Epithelial cell of proximal tubule (primary cell): ENCODE measurements around the gene SEMA4F. TPM values are rescaled to one million over a fixed set of nuclear protein-coding genes. Genes with fewer than 3 reads are reported as not detected.

Source experiments
- DNase-seq: peaks from one replicate; pipeline ENCODE4 v3.0.0-alpha.2; 2011; ENCODE audit warnings: low read depth
- H3K4me3 ChIP-seq: 2 replicates; pipeline ENCODE4 v1.5.1; 2011; ENCODE audit warnings: low read depth, mild to moderate bottlenecking, low read length
- CTCF ChIP-seq: conservative IDR thresholded peaks from 2 replicates; pipeline ENCODE4 v1.5.1; 2012; ENCODE audit warnings: low read depth, mild to moderate bottlenecking, low read length
- total RNA-seq: library from RNA; depleted of rRNA; stranded (reverse); fragments of >200 nt; gene quantifications from 2 replicates; pipeline ENCODE4 v1.2.3, GENCODE V29; 2015

Gene SEMA4F
- total RNA-seq, 1 donor from 2014 or later, result 13.8 TPM

DNA sequence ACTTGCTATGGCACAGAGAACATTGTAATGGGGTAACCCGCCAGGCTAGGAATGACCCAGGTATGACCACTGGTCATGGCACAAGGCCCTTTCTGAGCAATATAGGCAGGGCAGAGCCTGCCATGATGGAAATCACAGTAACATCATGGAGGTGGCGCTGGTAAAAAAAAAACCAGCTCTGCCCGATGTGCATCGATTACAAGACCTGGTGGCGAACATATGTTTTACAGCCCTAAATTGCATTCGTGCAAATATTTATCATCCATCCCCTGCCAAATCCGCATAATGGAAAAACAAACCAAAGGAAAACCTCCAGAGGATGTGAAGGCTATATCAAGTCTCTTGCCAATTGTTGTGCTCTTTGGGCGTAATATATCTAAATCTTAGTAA lies 60.6 kb downstream of the SEMA4F start:
- no peak for TF ChIP-seq CTCF
- no peak overlapping the region for H3K4me3 ChIP-seq
- no peak for DNase-seq

DNA sequence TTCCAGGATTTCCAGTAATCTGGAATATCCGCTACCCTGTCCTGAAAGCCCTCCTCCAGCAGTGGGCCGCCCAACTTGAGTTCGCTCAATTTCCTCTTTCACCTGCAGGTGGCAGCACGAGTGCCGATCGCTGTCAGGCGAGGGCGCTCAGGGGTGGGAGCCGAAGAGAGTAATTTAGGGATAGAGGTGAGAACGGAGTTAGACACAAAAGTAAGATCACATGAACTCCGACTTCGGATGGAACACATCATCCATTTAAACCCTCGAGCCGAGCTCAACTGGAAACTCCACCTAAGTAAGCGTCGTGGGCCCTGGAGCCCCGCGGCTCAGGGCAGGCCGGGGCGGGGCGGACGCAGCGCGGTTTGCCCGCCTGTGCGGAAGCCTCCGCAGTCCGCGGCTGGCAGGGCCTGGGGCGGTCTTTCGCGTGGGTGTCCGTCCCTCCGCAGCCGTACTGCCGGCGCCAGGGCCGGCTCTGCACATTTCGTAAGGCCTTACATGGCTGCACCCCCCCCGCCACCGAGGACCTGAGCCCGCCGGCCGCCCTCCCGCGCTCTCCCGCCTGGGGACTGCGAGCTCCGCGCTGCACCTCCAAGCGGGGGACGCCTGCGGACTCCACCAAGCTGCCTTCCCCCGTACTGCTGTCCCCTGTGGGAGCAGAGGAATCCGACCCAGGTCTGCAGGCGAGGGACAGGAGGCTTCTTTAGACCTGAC lies 61.2 kb downstream of the SEMA4F start:
- peak overlapping the region; percentile 61 for H3K4me3 ChIP-seq
- DNase-seq, result no peak
- peak; percentile 92 for TF ChIP-seq CTCF

DNA sequence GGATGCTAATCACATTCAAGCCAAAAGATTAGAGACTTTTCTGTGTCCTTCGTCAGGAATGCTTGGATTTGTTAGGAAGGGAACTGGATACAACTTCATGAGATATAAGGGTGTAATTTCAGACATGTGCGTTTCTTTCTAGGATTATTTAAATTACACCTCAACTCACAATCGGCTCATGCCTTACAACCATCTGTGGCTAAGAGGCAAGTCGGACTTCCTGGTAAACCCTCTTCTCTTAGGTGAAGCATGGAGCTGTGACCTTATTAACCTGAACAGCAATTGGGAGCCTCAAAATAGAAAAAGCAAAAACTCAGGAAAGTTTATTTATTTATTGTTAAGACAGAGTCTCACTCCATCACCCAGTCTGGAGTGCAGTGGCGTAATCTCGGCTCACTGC lies 61.8 kb downstream of the SEMA4F start:
- H3K4me3 ChIP-seq, result peak overlapping the region; percentile 61
- TF ChIP-seq CTCF, result no peak
- DNase-seq, result no peak

- TF ChIP-seq CTCF, result no peak
- no peak overlapping the region for H3K4me3 ChIP-seq
- no peak for DNase-seq
Observed at GRCh38 chr2:74719066-74719465, 65.0 kb downstream of the SEMA4F start.

DNA sequence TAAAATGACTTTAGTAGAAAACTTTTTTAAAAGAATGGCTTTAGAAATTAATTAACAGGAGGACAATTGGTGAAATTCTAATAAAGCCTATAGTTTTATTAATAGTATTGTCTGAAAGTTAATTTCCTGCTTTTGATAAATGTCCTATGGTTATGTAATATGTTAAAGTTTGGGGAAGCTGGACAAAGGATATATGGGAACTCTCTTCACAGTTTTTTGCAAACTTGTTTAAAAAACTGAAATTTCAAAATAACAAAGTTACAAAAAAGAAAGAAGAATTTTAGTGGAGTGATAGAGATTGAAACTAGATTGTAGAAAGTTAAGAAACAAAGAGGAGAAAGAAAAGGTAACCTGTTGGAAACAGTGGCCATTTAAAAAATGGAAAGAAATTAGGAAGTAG lies 67.3 kb downstream of the SEMA4F start:
- H3K4me3 ChIP-seq, result no peak overlapping the region
- DNase-seq, result no peak
- TF ChIP-seq CTCF, result no peak

DNA sequence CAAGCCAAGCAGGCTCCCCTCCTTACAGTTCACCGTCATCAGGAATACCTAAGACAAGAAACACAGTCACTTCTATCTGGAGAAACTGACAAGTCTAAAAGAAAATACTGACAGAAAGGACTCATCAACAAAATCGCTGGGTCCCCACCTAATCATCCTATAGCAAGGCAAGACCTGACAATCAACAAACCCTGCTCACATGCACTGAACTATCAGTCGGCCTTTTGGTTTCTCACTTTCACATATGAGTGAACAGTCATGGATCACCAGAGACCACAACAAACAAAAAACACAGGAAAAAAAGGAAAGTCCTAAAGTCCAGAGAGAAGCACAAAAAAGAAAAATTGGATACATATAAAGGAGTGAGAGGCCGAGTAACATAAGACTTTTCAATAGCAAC lies 70.4 kb downstream of the SEMA4F start:
- DNase-seq, result no peak
- TF ChIP-seq CTCF, result no peak
- no peak overlapping the region for H3K4me3 ChIP-seq

DNA sequence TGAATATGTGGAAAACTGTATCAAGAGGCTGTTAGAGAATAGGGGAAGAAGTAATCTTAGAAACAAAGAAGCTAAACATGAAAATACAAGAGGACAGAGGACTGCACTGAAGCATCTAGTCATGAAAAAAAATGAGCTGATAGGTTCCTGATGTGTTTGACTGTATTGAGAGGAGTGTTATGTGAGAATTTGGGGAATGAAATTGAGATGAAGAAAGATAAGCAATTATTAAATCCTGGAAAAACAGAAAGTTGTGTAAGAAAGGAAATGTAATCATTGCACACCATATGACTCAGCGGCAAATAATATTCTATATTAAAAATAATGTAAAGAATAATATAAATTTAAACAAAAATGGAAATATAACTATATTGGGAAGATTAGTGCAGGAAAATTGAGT lies 71.2 kb downstream of the SEMA4F start:
- DNase-seq, result no peak
- no peak for TF ChIP-seq CTCF
- H3K4me3 ChIP-seq, result no peak overlapping the region
